NT2/D1 (cell line): ENCODE measurements around the gene KLHDC8A.

Experiments used
- SUZ12 ChIP-seq: IDR thresholded peaks from 2 replicates; pipeline ENCODE4 v1.6.1; 2011; ENCODE audit not compliant: insufficient read length, insufficient read depth; ENCODE audit errors: extremely low read depth
- ZNF274 ChIP-seq: IDR thresholded peaks from 2 replicates; pipeline ENCODE4 v1.6.1; 2011; ENCODE audit warnings: mild to moderate bottlenecking, low read depth, low read length

DNA sequence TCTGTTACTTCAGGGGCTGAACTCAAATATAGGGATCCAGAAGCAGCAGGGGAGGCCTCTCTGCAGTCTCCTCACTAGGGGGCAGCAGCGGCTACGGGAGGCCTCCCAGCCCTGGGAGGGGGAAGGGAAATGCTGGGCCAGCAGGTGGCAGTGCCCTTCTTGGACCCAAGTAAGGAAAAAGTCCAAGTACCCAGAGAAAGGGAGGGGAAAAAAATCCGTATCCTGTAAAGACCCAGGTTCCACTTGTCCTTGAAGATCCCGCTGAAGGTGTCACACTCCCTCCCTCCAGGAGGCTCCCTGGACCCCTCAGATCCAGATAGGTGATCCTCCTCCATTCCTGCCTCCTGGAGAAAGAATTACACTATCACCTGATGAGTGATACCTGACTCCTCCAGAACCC, 21.0 kb downstream of the KLHDC8A start:
- TF ChIP-seq ZNF274 = no peak
- TF ChIP-seq SUZ12 = no peak
